ENCODE data around the gene AFG1L.
A peak's percentile ranks its signal among the peaks of the same experiment; 100 is the strongest.

The AFG1L gene

DNA sequence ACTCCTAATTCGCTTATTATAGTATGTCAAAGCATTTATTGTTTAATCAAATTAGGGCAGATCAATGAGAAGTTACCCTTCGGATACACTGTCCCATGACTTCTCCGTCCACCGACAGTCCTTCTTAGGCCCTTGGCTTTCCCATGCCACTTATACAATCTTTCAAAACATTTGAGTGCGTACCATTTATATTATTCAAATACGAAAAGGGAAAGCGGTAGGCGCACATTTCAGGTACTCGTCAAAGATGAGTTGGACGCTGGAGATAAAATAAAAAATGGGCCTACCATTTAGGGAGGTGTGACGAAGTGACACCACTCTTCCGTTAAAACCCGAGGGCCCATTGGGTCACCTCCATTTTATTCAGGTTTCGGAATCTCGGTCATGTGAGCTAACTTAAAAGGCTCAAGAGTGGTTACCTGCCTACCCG lies 542 bp upstream of the AFG1L start:
- H3K9me2 ChIP-seq (ENCODE audit: low read depth, low read length), result no peaks in the 10 kb centered on the region
- H3K4me3 ChIP-seq (ENCODE audit: low read depth, low read length, poor library complexity, severe bottlenecking), result peak overlapping the region; percentile 82
- no peaks in the 10 kb centered on the region for H4K20me1 ChIP-seq (ENCODE audit: insufficient read depth, low read length)
- peak overlapping the region; percentile 53 for H2AFZ ChIP-seq (ENCODE audit: low read length)
- peaks cover 4% of the 10 kb centered on the region; the same call in 1 of the 2 replicates for H3F3A ChIP-seq (ENCODE audit: insufficient read depth, low read length)
- H3K27ac ChIP-seq (ENCODE audit: low read depth, low read length, poor library complexity, severe bottlenecking), result peak overlapping the region; percentile 90
- 0 out of 2 replicates have a peak, but pooled peaks cover 8% of the 10 kb centered on the region for H3K79me2 ChIP-seq (ENCODE audit: insufficient read depth, low read length)
- H3K36me3 ChIP-seq (ENCODE audit: insufficient read depth, low read length), result no peaks in the 10 kb centered on the region
- peak overlapping the region; percentile 92 for H3K9ac ChIP-seq (ENCODE audit: low read length)
- TF ChIP-seq CTCF (IDR thresholded peaks at IDR 0.05; ENCODE audit: low read length) (no peak), EZH2 (IDR thresholded peaks at IDR 0.05; ENCODE audit: borderline replicate concordance, low read length) (no peak)
- H3K4me2 ChIP-seq (ENCODE audit: low read length), result peak overlapping the region; percentile 87
- peaks cover 18% of the 10 kb centered on the region for H3K4me1 ChIP-seq (ENCODE audit: insufficient read depth, low read length, severe bottlenecking)
- H3K27me3 ChIP-seq (ENCODE audit: insufficient read depth, low read length), result no peaks in the 10 kb centered on the region
- H3K9me3 ChIP-seq (ENCODE audit: low read length), result no peaks in the 10 kb centered on the region

DNA sequence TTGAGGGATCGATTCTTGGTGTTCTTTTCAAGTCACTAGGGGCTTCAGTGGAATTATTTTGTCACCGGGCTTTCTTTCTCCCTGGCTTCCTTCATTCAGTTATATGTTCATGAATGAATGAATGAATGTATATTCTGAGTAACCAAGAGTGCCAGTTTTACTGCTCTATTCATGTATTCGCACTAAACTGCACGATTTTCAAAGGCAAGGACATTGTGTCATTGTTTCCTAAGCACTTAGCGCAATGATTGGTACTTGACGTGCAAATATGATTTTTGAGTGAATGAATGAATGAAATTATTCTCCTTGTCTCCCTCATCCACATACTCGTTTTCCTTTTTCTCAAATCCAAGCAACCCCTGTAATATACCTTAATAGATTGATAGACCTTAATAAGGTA lies 822 bp downstream of the AFG1L start:
- Histone ChIP-seq H3K27ac (ENCODE audit: low read depth, low read length, poor library complexity, severe bottlenecking) (peak overlapping the region; percentile 90), H3K4me2 (ENCODE audit: low read length) (peak overlapping the region; percentile 87), H3K79me2 (ENCODE audit: insufficient read depth, low read length) (0 out of 2 replicates have a peak, but pooled peaks cover 8% of the 10 kb centered on the region), H3K4me1 (ENCODE audit: insufficient read depth, low read length, severe bottlenecking) (peaks cover 18% of the 10 kb centered on the region), H3K9me2 (ENCODE audit: low read depth, low read length) (no peaks in the 10 kb centered on the region), H3K9ac (ENCODE audit: low read length) (peak overlapping the region; percentile 92), H4K20me1 (ENCODE audit: insufficient read depth, low read length) (no peaks in the 10 kb centered on the region), H3K36me3 (ENCODE audit: insufficient read depth, low read length) (no peaks in the 10 kb centered on the region), H3F3A (ENCODE audit: insufficient read depth, low read length) (peaks cover 4% of the 10 kb centered on the region; the same call in 1 of the 2 replicates), H3K27me3 (ENCODE audit: insufficient read depth, low read length) (no peaks in the 10 kb centered on the region), H3K4me3 (ENCODE audit: low read depth, low read length, poor library complexity, severe bottlenecking) (peak overlapping the region; percentile 82), H2AFZ (ENCODE audit: low read length) (peak overlapping the region; percentile 53), H3K9me3 (ENCODE audit: low read length) (no peaks in the 10 kb centered on the region)
- no peak for TF ChIP-seq CTCF (IDR thresholded peaks at IDR 0.05; ENCODE audit: low read length)
- no peak for TF ChIP-seq EZH2 (IDR thresholded peaks at IDR 0.05; ENCODE audit: borderline replicate concordance, low read length)

- TF ChIP-seq EZH2 (IDR thresholded peaks at IDR 0.05; ENCODE audit: borderline replicate concordance, low read length) (no peak), CTCF (IDR thresholded peaks at IDR 0.05; ENCODE audit: low read length) (no peak)
- Histone ChIP-seq H3K9me2 (ENCODE audit: low read depth, low read length) (no peaks in the 10 kb centered on the region), H4K20me1 (ENCODE audit: insufficient read depth, low read length) (no peaks in the 10 kb centered on the region)
Observed at GRCh38 chr6:108302386-108302785, 7.5 kb downstream of the AFG1L start.

More at GRCh38 chr6:108302386-108302785, 7.5 kb downstream of the AFG1L start:
- H3K4me3 ChIP-seq (ENCODE audit: low read depth, low read length, poor library complexity, severe bottlenecking), result no peak overlapping the region
- H3K79me2 ChIP-seq (ENCODE audit: insufficient read depth, low read length), result no peaks in the 10 kb centered on the region
- H3F3A ChIP-seq (ENCODE audit: insufficient read depth, low read length), result no peaks in the 10 kb centered on the region
- no peak overlapping the region for H3K4me2 ChIP-seq (ENCODE audit: low read length)
- no peak overlapping the region for H3K9ac ChIP-seq (ENCODE audit: low read length)
- no peaks in the 10 kb centered on the region for H3K9me3 ChIP-seq (ENCODE audit: low read length)
- no peaks in the 10 kb centered on the region for H3K36me3 ChIP-seq (ENCODE audit: insufficient read depth, low read length)
- no peaks in the 10 kb centered on the region for H3K27me3 ChIP-seq (ENCODE audit: insufficient read depth, low read length)
- no peaks in the 10 kb centered on the region for H3K4me1 ChIP-seq (ENCODE audit: insufficient read depth, low read length, severe bottlenecking)
- no peak overlapping the region for H2AFZ ChIP-seq (ENCODE audit: low read length)
- H3K27ac ChIP-seq (ENCODE audit: low read depth, low read length, poor library complexity, severe bottlenecking), result no peak overlapping the region

Data from OCI-LY1 (cell line).